GM23248 (cell line): ENCODE data around the gene BSG.

Experiments used
- EZH2 ChIP-seq: fragments of 200-600 bp; sonication (generic); IDR thresholded peaks from 2 replicates; pipeline ENCODE4 v1.6.1; 2018; ENCODE audit warnings: antibody characterized with exemption, mild to moderate bottlenecking; ENCODE audit not compliant: insufficient read depth, poor library complexity, severe bottlenecking
- EZH2phosphoT487 ChIP-seq: fragments of 200-600 bp; sonication (generic); IDR thresholded peaks from 2 replicates; pipeline ENCODE4 v1.6.1; 2018; ENCODE audit warnings: antibody characterized with exemption, moderate library complexity, mild to moderate bottlenecking, low read depth; ENCODE audit not compliant: insufficient read depth

DNA sequence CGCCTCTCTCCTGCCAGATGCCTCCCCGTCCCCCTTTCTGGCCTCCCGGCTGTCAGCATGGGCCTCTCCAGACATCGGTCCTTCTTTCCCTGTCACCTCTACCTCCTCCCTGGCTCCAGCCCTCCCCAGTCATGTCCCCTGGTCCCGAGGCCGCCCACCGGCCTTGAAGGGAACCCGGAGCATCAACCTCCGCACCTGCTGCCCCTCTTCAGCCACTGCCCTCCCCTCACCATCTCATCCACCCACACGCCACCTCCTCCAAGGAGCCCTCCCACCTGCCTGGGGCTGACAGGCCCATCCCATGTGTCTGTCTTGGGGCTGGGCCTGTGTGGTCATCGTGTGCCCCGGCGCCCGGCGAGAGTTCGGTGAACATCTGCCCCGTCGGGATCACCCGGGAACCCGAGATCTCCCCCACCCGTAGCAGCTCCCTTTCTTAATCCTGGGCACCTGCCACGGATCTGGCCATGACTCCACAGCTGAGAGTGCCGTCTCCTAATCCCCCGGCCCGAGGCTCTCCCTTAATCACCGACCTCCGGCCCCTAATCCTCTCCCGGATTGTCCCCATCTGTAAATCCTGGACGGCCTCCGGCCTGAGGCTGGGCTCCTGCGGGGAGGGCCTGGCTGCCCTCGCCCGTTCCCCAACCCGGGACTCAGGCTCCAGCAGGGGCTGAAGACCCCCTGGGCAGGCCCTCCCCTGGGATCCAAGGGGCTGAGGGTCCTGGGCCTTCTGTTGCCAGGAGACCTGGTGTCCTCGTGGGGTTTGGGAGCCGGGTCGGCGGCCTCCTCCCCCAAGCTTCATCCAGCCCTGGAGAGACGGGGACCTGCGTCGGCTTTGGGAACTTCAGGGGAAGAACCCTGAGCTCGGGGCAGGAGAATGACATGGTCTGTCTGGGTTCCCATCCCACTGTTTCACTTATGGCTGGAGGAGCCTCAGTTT lies 23.2 kb downstream of the BSG start:
- TF ChIP-seq EZH2 (no peak), EZH2phosphoT487 (no peak)
